WTC11 (cell line): ENCODE results near the gene GTF3C1. TPM values are rescaled to one million over a fixed set of nuclear protein-coding genes. Genes with fewer than 3 reads are reported as not detected.

Experiments used
- ATAC-seq: fragments of 200-7000 bp; cut with Tn5 transposase; 2 replicates; pipeline ENCODE4 v1.10.0; 2021; ENCODE audit warnings: mild to moderate bottlenecking, moderate library complexity
- CTCF ChIA-PET: fragments of 300-600 bp; sonication (Branson Sonifier 250); formaldehyde crosslinking; loops from one replicate; lab custom pipeline; 2021; ENCODE audit warnings: antibody characterized with exemption; lab: Charles Lee
- POLR2A ChIA-PET: fragments of 350-600 bp; sonication (Branson Sonifier 250); formaldehyde crosslinking; loops from one replicate; lab custom pipeline; 2021; ENCODE audit warnings: antibody characterized with exemption; lab: Charles Lee
- DNase-seq: peaks from one replicate; pipeline ENCODE4 v3.0.0; 2021; ENCODE audit warnings: low spot score
- H3K27ac Mint-ChIP-seq: 2 replicates; pipeline ENCODE4 v1.8.0; 2021; ENCODE audit warnings: mixed read lengths
- H3K27me3 Mint-ChIP-seq: 2 replicates; pipeline ENCODE4 v1.8.0; 2021; ENCODE audit warnings: low read depth, mild to moderate bottlenecking, moderate library complexity, mixed read lengths
- H3K36me3 Mint-ChIP-seq: 2 replicates; pipeline ENCODE4 v1.8.0; 2021; ENCODE audit warnings: mixed read lengths
- H3K4me1 Mint-ChIP-seq: 2 replicates; pipeline ENCODE4 v1.8.0; 2022; ENCODE audit warnings: mixed read lengths
- H3K4me3 Mint-ChIP-seq: 2 replicates; pipeline ENCODE4 v1.8.0; 2021; ENCODE audit warnings: mild to moderate bottlenecking, moderate library complexity, mixed read lengths
- H3K9me3 Mint-ChIP-seq: 2 replicates; pipeline ENCODE4 v1.8.0; 2021; ENCODE audit warnings: mixed read lengths
- ARID4B ChIP-seq: sonication (generic); formaldehyde crosslinking; IDR thresholded peaks from 2 replicates; pipeline ENCODE4 v1.8.0; 2023; ENCODE audit warnings: missing genetic modification reagents, mild to moderate bottlenecking, borderline replicate concordance
- ATF2 ChIP-seq: sonication (generic); formaldehyde crosslinking; IDR thresholded peaks from 2 replicates; pipeline ENCODE4 v1.8.1; 2022; ENCODE audit warnings: low read depth, missing genetic modification reagents, borderline replicate concordance
- ATF3 ChIP-seq: sonication (generic); formaldehyde crosslinking; conservative IDR thresholded peaks from 2 replicates; pipeline ENCODE4 v1.8.1; 2022; ENCODE audit warnings: mild to moderate bottlenecking, missing genetic modification reagents
- CDX4 ChIP-seq: fragments of 250-450 bp; sonication (Bioruptor Pico); IDR thresholded peaks from 2 replicates; pipeline ENCODE4 v1.9.0; 2021; ENCODE audit warnings: moderate library complexity, mild to moderate bottlenecking, inconsistent platforms, borderline replicate concordance
- E2F1 ChIP-seq: sonication (generic); formaldehyde crosslinking; IDR thresholded peaks from 2 replicates; pipeline ENCODE4 v1.8.0; 2022; ENCODE audit warnings: mild to moderate bottlenecking, missing genetic modification reagents
- ELF4 ChIP-seq: sonication (generic); formaldehyde crosslinking; IDR thresholded peaks from 2 replicates; pipeline ENCODE4 v1.8.1; 2022; ENCODE audit warnings: low read depth, mild to moderate bottlenecking, moderate library complexity, missing genetic modification reagents
- FOXJ3 ChIP-seq: sonication (generic); formaldehyde crosslinking; IDR thresholded peaks from 2 replicates; pipeline ENCODE4 v1.9.0; 2021; ENCODE audit warnings: missing genetic modification reagents, mild to moderate bottlenecking, borderline replicate concordance
- FOXK1 ChIP-seq: sonication (generic); formaldehyde crosslinking; IDR thresholded peaks from 2 replicates; pipeline ENCODE4 v1.8.0; 2022; ENCODE audit warnings: mild to moderate bottlenecking, moderate library complexity, missing genetic modification reagents
- GABPB1 ChIP-seq: sonication (generic); formaldehyde crosslinking; IDR thresholded peaks from 2 replicates; pipeline ENCODE4 v1.8.1; 2023; ENCODE audit warnings: mild to moderate bottlenecking, missing genetic modification reagents
- HMGXB4 ChIP-seq: sonication (generic); formaldehyde crosslinking; IDR thresholded peaks from 2 replicates; pipeline ENCODE4 v1.8.1; 2023; ENCODE audit warnings: mild to moderate bottlenecking, moderate library complexity, missing genetic modification reagents
- IRF1 ChIP-seq: sonication (generic); formaldehyde crosslinking; IDR thresholded peaks from 2 replicates; pipeline ENCODE4 v1.8.0; 2023; ENCODE audit warnings: missing genetic modification reagents
- NR1H2 ChIP-seq: sonication (generic); formaldehyde crosslinking; IDR thresholded peaks from 2 replicates; pipeline ENCODE4 v1.9.0; 2021; ENCODE audit warnings: mild to moderate bottlenecking, moderate library complexity, missing genetic modification reagents
- NR3C1 ChIP-seq: sonication (generic); formaldehyde crosslinking; conservative IDR thresholded peaks from 2 replicates; pipeline ENCODE4 v1.8.1; 2023; ENCODE audit warnings: low read depth, mild to moderate bottlenecking, missing genetic modification reagents
- RELA ChIP-seq: sonication (generic); formaldehyde crosslinking; IDR thresholded peaks from 2 replicates; pipeline ENCODE4 v1.8.1; 2022; ENCODE audit warnings: missing genetic modification reagents, mild to moderate bottlenecking, borderline replicate concordance
- ZNF121 ChIP-seq: sonication (generic); formaldehyde crosslinking; IDR thresholded peaks from 2 replicates; pipeline ENCODE4 v1.8.0; 2023; ENCODE audit warnings: missing genetic modification reagents
- ZNF263 ChIP-seq: sonication (generic); formaldehyde crosslinking; IDR thresholded peaks from 2 replicates; pipeline ENCODE4 v1.8.1; 2022; ENCODE audit warnings: low read depth, mild to moderate bottlenecking, moderate library complexity, missing genetic modification reagents
- ZNF281 ChIP-seq: sonication (generic); formaldehyde crosslinking; IDR thresholded peaks from 2 replicates; pipeline ENCODE4 v1.8.0; 2023; ENCODE audit warnings: mild to moderate bottlenecking, missing genetic modification reagents
- ZNF423 ChIP-seq: fragments of 250-450 bp; sonication (Bioruptor Pico); IDR thresholded peaks from 2 replicates; pipeline ENCODE4 v2.1.2; 2022; ENCODE audit warnings: mild to moderate bottlenecking, moderate library complexity
- ZNF671 ChIP-seq: fragments of 250-450 bp; sonication (Bioruptor Pico); IDR thresholded peaks from 2 replicates; pipeline ENCODE4 v1.8.0; 2021; ENCODE audit warnings: mild to moderate bottlenecking
- total RNA-seq: library from RNA; stranded (reverse); gene quantifications from 3 replicates; pipeline ENCODE4 v1.2.3, GENCODE V29; 2021

The GTF3C1 gene
- total RNA-seq, 1 experiment from 2014 or later: 146 TPM

GRCh38 chr16:27539120-27539519, 10.6 kb downstream of the GTF3C1 start:
- POLR2A ChIA-PET: no interaction called here
- ATAC-seq: no peak
- Mint-ChIP-seq H3K4me3 (no peak overlapping the region), H3K9me3 (peaks cover 5% of the 10 kb centered on the region; the same call in 1 of the 2 replicates), H3K27me3 (no peaks in the 10 kb centered on the region), H3K27ac (no peak overlapping the region), H3K4me1 (no peaks in the 10 kb centered on the region)
- TF ChIP-seq RELA (CRISPR knock-in tag) (no peak), ZNF671 (CRISPR knock-in tag) (no peak), ZNF263 (CRISPR knock-in tag) (no peak), ZNF423 (no peak), FOXJ3 (CRISPR knock-in tag) (no peak), NR3C1 (CRISPR knock-in tag) (no peak), ATF2 (CRISPR knock-in tag) (no peak), ZNF121 (CRISPR knock-in tag) (no peak), ARID4B (CRISPR knock-in tag) (no peak), ZNF281 (CRISPR knock-in tag) (no peak), IRF1 (no peak), FOXK1 (CRISPR knock-in tag) (no peak), GABPB1 (CRISPR knock-in tag) (no peak), E2F1 (CRISPR knock-in tag) (no peak), ATF3 (CRISPR knock-in tag) (no peak), NR1H2 (CRISPR knock-in tag) (no peak), CDX4 (CRISPR knock-in tag) (no peak), HMGXB4 (no peak), ELF4 (CRISPR knock-in tag) (no peak)
- TF ChIP-seq, all 79 proteins: peak for 0
- H3K36me3 Mint-ChIP-seq: peaks cover 82% of the 10 kb centered on the region
- no peak for DNase-seq
- CTCF ChIA-PET: no interaction called here
